Vagina (tissue), 2 donors: ENCODE measurements around the gene MARCHF9.
A peak's percentile ranks its signal among the peaks of the same experiment; 100 is the strongest.

Experiments used
- CTCF ChIP-seq, 3 experiments: fragments of 450-650 bp in 2 of 3; fragments of 200-600 bp in 1 of 3; sonication (generic) in 1 of 3; IDR thresholded peaks; one replicate each; pipeline ENCODE4 v1.5.1; 2017 to 2019; ENCODE audit warnings: antibody characterized with exemption in 3 of 3, mild to moderate bottlenecking in 2 of 3, moderate library complexity in 2 of 3
- POLR2A ChIP-seq, 2 donors: fragments of 450-650 bp; IDR thresholded peaks; one replicate each; pipeline ENCODE4 v1.6.1; 2017; ENCODE audit warnings: antibody characterized with exemption in 2 of 2, mild to moderate bottlenecking in 2 of 2, moderate library complexity in 2 of 2

GRCh38 chr12:57751788-57752667 is 2.9 kb upstream of the MARCHF9 start, which contains the start of gene CDK4:
- no peak for TF ChIP-seq CTCF (IDR thresholded peaks at IDR 0.05)
- TF ChIP-seq POLR2A (IDR thresholded peaks at IDR 0.05), result peak in 1 of 2 donors; percentile 68
